ENCODE results near the gene MAP4K5.
A peak's percentile ranks its signal among the peaks of the same experiment; 100 is the strongest.

Gene MAP4K5

GRCh38 chr14:50397390-50398188 is 134.8 kb downstream of the MAP4K5 start:
- DNase-seq = no peak

GRCh38 chr14:50396631-50397389 is 135.6 kb downstream of the MAP4K5 start, which contains the start of gene CDKL1:
TSS of gene CDKL1 (minus strand) at chr14:50396881. CDS start at chr14:50395868, 1,013 bp downstream.
- peak; percentile 15 for DNase-seq

GRCh38 chr14:50395448-50395847 is 136.9 kb downstream of the MAP4K5 start:
- no peak for DNase-seq

DNA sequence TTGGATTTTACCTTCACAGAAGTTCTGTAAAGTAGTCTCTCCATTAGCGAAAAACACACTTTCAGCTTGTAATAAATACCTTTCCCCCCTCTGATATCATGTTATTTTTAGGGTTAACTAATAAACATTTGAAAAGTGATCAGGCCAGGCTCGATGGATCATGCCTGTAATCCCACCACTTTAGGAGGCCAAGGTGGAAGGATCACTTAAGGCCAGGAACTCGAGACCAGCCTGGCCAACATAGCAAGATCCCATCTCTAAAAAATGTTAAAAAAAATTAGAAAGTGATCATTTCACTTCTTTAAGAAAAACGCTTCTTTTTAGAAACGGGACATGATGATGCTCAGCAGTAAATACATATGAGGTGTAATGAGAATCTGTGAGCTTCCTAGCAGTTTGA is 137.7 kb downstream of the MAP4K5 start:
- no peak for DNase-seq

DNA sequence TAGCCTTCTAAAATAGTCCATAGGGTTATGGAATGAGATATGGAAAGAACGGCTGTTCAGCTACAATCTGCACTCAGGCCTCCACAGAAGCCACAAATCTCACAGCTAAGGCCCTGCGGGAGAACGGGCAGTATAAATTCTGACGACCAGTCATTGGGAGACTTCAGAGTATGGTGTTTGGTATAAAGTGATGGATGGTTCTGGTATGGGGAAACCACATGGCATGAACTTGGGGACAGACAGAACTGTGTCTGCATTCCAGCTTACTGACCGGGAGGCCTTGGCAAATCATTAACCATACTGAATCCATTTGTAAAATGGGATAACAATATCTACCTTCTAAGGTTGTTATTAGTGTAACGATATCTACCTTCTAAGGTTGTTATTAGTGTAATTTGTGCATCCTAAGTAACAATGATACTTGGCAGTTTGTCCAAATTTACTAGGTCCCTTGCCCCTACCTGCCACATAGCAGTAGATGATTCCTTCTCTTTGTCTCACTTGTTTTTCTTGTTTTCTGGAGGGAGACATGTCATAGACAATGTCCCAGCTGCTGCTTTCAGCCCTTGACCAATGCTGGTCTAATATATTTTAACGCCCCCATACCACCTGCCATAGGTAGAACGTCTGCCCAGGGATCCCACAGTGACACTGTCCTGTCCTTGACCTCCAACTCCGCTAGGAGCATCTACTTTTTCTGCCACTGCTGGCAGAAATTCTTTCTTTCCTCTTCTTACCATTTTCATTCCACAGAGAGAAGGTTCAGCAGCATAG is 142.5 kb downstream of the MAP4K5 start:
- no peak for DNase-seq

GRCh38 chr14:50388256-50388931 is 144.0 kb downstream of the MAP4K5 start:
- DNase-seq = no peak

DNA sequence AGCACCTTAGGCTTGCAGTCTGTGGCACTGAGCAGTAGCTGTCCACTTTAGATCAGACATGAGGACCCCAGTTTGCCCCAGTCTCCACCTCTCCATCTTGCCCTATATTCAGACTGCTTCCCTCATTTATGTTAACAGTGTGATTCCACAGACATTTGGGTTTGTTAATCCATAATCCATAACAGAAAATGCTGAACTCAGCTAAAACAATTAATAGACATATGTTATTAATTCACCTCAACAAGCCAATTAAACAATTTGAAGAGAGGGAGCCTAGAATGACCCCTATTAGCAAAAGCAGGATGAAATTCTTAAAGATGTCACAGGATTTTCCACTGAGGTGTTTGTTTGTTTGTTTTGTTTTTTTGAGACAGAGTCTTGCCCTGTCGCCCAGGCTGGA is 144.8 kb downstream of the MAP4K5 start:
- no peak for DNase-seq

- no peak for DNase-seq
Measured at GRCh38 chr14:50383618-50384225, 148.6 kb downstream of the MAP4K5 start.

DNA sequence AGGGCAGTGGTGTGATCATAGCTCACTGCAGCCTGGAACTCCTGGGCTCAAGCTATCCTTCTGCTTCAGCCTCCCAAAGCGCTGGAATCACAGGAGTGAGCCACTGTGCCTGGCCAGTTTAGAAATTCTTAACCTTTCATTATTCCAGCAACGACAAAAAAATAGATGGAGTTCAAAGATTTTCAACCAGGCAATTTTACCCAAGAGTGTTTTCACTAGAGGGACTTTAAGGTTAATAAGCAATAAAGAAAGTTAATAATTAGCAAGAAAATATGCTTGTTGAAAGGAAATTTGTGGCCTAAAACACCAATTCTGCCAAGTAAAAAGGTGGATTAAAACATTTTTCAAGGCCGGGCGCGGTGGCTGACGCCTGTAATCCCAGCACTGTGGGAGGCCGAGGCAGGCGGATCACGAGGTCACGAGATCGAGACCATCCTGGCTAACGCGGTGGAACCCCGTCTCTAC is 150.5 kb downstream of the MAP4K5 start:
- DNase-seq = no peak

DNA sequence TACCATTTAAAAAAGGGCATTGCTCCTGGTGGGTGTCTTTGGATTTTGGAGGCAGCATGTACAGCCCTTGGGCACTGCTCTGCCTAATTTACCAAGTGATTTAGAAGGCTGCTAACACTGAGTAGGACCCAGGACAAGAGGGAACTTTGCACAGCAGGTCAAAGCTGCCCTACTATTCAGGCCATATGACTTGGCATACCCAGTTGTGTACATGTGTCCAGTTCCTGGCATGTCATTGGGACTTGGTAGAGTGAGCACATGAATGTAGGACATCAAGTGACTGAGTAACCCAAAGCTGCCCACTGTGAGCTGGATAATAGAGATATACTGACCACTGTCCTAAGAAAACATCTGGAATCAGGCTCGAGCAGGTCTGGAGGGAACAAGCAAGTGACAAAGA is 151.4 kb downstream of the MAP4K5 start:
- no peak for DNase-seq

DNA sequence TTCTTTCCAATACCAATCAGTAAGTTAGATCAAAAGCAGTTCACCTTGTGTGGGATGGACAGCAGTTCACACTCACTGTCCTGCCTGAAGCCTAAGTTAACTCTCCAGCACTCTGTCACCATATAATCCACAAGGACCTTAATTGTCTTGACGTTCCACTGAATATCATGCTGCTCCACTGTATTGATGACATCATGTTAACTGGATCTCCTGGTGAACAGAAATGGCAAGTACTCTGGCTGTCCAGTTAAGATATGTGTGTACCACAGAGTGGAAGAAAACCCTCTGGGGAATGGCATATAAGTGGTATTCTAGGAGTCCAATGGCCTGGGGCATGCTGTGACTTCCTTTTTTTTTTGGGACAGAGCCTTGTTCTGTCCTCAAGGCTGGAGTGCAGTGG is 151.9 kb downstream of the MAP4K5 start:
- DNase-seq = no peak

DNA sequence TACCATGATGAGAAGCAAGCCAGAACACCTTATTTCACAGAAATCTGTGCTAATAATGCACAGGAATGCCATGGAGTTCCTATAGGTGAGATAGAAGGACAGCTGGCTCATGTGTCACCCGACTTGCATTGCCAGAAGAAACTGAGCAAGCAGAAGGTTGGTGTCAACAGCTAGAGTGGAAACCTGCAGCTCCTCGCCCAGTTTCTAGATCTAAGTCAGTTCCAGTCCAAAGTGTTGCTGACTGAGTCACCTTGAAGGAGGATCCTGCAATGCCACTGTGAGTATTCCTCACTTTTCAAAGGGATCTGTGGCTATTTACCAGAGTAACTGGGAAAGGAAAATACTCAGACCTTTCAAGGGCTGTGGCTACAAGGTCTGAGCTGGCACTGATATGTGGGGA is 152.8 kb downstream of the MAP4K5 start:
- DNase-seq = no peak

GRCh38 chr14:50377550-50378085 is 154.8 kb downstream of the MAP4K5 start:
- no peak for DNase-seq

DNA sequence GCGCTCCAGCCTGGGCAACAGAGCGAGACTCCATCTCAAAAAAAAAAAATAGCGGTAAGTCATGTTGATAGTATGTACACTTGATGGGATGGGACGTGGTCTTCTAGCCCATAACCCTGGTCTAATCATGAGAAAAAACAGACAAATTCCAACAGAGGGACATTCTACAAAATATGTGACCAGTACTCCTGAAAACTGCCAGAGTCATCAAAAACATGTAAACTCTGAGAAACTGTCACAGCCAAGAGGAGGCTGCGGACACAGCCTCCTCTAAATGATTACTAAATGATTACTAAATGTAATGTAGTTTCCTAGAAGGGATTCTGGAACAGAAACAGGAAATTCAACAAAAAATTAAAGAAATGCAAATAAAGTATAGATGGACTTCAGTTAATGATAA is 156.6 kb downstream of the MAP4K5 start:
- DNase-seq = no peak

GRCh38 chr14:50373959-50374358 is 158.4 kb downstream of the MAP4K5 start:
- DNase-seq = no peak

DNA sequence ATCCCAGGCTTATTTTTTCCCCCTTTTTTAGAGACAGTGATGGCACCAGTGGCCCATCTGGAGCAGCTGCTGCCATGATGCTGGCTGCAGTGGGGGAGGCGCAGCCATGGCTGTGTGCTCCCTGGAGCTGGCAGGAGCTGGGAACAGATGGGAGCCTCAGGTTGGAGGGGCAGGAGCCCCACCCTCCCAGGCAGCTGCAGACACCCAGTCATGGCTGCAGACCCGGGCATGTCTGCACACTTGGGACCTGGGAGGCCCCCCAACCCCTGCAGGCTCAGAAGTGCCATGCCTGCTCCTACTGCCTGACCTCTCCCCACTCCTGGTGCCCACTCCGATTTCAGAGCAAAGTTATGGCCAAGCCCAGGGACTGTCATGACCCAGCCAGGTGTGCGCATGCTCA is 160.8 kb downstream of the MAP4K5 start:
- no peak for DNase-seq

All from CD4-positive, alpha-beta T cell treated with Interleukin-10 for 1 hour (primary cell).